Glomerular endothelial cell (primary cell): Measurements from ENCODE around the gene WIPF3. TPM values are rescaled to one million over a fixed set of nuclear protein-coding genes. Genes with fewer than 3 reads are reported as not detected.

Experiments used
- DNase-seq: peaks from one replicate; pipeline ENCODE4 v3.0.0-alpha.2; 2011; ENCODE audit warnings: low read depth, low spot score; ENCODE audit errors: extremely low read depth
- total RNA-seq: library from RNA; depleted of rRNA; stranded (reverse); fragments of >200 nt; gene quantifications from 2 replicates; pipeline ENCODE4 v1.2.3, GENCODE V29; 2015

The WIPF3 gene
- total RNA-seq, result not detected in 2 replicates

GRCh38 chr7:29806208-29806994 is at the start of gene WIPF3:
Gene WIPF3 (plus strand): TSS chr7:29806508. CDS start chr7:29834725, 28,217 bp downstream.
- no peak for DNase-seq

GRCh38 chr7:29763266-29763665 is 43.0 kb upstream of the WIPF3 start:
- no peak for DNase-seq

- no peak for DNase-seq
These were observed 42.1 kb upstream of the WIPF3 start for GRCh38 chr7:29764227-29764626.

- no peak for DNase-seq
These were observed 40.8 kb upstream of the WIPF3 start for GRCh38 chr7:29765490-29765889.

- DNase-seq, result no peak
These were observed 35.9 kb upstream of the WIPF3 start for GRCh38 chr7:29770371-29770770.

- DNase-seq, result no peak
These were observed 35.1 kb upstream of the WIPF3 start for GRCh38 chr7:29771081-29771816.

- no peak for DNase-seq
These were observed 27.3 kb upstream of the WIPF3 start for GRCh38 chr7:29779017-29779416.

GRCh38 chr7:29780346-29780745 is 26.0 kb upstream of the WIPF3 start:
- DNase-seq, result no peak

- no peak for DNase-seq
These were observed 22.6 kb upstream of the WIPF3 start for GRCh38 chr7:29783671-29784070.

- no peak for DNase-seq
These were observed 12.8 kb upstream of the WIPF3 start for GRCh38 chr7:29793507-29793906.

GRCh38 chr7:29794959-29795629 is 11.2 kb upstream of the WIPF3 start:
- DNase-seq, result no peak

GRCh38 chr7:29795696-29796580 is 10.4 kb upstream of the WIPF3 start:
- no peak for DNase-seq

- DNase-seq, result no peak
These were observed 9.0 kb upstream of the WIPF3 start for GRCh38 chr7:29797112-29797944.

- DNase-seq, result no peak
These were observed 7.9 kb upstream of the WIPF3 start for GRCh38 chr7:29798422-29798821.

- no peak for DNase-seq
These were observed 4.4 kb upstream of the WIPF3 start for GRCh38 chr7:29801929-29802328.

- DNase-seq, result no peak
These were observed 1.3 kb upstream of the WIPF3 start for GRCh38 chr7:29805031-29805430.

GRCh38 chr7:29805886-29806207 is 461 bp upstream of the WIPF3 start:
- DNase-seq, result no peak

- DNase-seq, result no peak
These were observed 910 bp downstream of the WIPF3 start for GRCh38 chr7:29806995-29807841.
